Prostate gland (tissue), 2 donors: ENCODE measurements around the gene RNF123. TPM values are rescaled to one million over a fixed set of nuclear protein-coding genes. Genes with fewer than 3 reads are reported as not detected.
A peak's percentile ranks its signal among the peaks of the same experiment; 100 is the strongest.

ENCODE experiments used
- DNase-seq: peaks from one replicate; pipeline ENCODE4 v3.0.0-alpha.2; 2019; ENCODE audit warnings: low spot score
- H3K27ac ChIP-seq, 2 donors: fragments of 200-600 bp; sonication (generic); 2 replicates each; pipeline ENCODE4 v1.5.1; 2017 to 2019
- H3K27me3 ChIP-seq: fragments of 200-600 bp; sonication (generic); replicated peaks from 2 replicates; pipeline ENCODE4 v1.5.1; 2019; ENCODE audit not compliant: insufficient read depth
- H3K36me3 ChIP-seq, 2 donors: fragments of 200-600 bp; sonication (generic); 1 replicate in 1 of 2; 2 replicates in 1 of 2; pipeline versions ENCODE4 v1.5.1 to v1.8.1; 2017 to 2019
- H3K4me1 ChIP-seq: fragments of 200-600 bp; sonication (generic); replicated peaks from 2 replicates; pipeline ENCODE4 v1.5.1; 2019
- H3K4me3 ChIP-seq, 2 donors: fragments of 200-600 bp; sonication (generic); 2 replicates each; pipeline ENCODE4 v1.5.1; 2017 to 2019
- H3K9me3 ChIP-seq: fragments of 200-600 bp; sonication (generic); 2 replicates; pipeline ENCODE4 v1.5.1; 2017
- POLR2A ChIP-seq: fragments of 450-650 bp; IDR thresholded peaks from one replicate; pipeline ENCODE4 v1.6.1; 2016; ENCODE audit warnings: antibody characterized with exemption, mild to moderate bottlenecking
- POLR2AphosphoS5 ChIP-seq: sonication (generic); formaldehyde crosslinking; IDR thresholded peaks from one replicate; pipeline ENCODE4 v1.6.1; 2017; ENCODE audit warnings: antibody characterized with exemption
- WGBS: methylation state at CpG from one replicate; pipeline ENCODE4 v1.1.5; 2018; 5-methylcytosine and 5-hydroxymethylcytosine counted together
- intact Hi-C: fragments of 100-400 bp; cut with DNase I; formaldehyde crosslinking; loops from one replicate; pipeline ENCODE4 v1.14.2; 2022
- total RNA-seq, 2 donors: library from RNA; depleted of rRNA; stranded (reverse); fragments of >200 nt; gene quantifications; one replicate each; pipeline ENCODE4 v1.1.0, GENCODE V29; 2016
- TF ChIP-seq, protein P1 (sequence below), 4 experiments: fragments of 200-600 bp in 2 of 4; fragments of 450-650 bp in 2 of 4; sonication (generic) in 2 of 4; IDR thresholded peaks; 1 replicate in 3 of 4; 2 replicates in 1 of 4; pipeline ENCODE4 v1.5.1; 2016 to 2019; ENCODE audit warnings: antibody characterized with exemption in 4 of 4, mild to moderate bottlenecking in 2 of 4, moderate library complexity in 2 of 4

RNF123 gene
- total RNA-seq, 2 donors from 2014 or later: 24.9 to 58.3 TPM

DNA sequence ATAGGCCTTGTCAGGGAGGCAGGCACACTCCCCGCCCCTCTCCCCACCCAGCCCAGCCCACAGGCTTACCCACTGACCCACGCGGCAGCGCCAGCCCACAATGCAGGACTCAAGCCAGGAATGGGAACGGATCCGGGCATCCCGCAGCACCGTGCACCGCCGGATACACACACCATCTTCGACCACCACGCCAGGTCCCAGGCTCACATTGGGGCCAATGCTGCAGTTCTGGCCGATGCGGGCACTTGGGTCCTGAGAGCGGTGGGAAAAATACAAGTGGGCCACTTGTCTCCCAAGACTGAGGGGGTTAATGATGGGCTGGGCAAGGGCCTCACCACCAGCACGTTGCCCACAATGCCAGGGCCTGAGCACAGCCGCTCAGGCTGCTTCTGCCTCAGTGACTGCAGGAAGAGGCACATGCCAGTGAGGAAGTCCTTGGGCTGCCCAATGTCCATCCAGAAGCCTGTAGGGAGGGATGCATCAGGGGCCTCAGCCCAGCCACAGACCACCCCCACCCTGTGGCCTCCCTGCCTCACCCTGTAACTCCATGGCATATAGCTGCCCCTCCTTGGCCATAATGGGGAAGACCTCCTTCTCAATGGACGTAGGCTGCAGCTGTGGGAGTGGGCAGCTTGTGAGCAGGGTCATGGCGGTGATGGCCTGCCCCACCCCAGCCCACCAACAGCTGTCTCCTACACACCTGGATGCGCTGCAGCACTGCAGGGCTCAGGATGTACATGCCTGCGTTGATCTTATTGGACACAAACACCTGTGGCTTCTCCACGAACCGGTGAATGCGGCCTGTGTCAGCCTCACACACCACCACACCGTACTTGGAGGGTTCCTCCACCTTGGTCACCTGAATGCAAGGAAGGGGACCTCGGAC is 32.8 kb downstream of the RNF123 start:
- TF ChIP-seq POLR2A (no peak), POLR2AphosphoS5 (no peak)
- TF ChIP-seq, protein P1, sequence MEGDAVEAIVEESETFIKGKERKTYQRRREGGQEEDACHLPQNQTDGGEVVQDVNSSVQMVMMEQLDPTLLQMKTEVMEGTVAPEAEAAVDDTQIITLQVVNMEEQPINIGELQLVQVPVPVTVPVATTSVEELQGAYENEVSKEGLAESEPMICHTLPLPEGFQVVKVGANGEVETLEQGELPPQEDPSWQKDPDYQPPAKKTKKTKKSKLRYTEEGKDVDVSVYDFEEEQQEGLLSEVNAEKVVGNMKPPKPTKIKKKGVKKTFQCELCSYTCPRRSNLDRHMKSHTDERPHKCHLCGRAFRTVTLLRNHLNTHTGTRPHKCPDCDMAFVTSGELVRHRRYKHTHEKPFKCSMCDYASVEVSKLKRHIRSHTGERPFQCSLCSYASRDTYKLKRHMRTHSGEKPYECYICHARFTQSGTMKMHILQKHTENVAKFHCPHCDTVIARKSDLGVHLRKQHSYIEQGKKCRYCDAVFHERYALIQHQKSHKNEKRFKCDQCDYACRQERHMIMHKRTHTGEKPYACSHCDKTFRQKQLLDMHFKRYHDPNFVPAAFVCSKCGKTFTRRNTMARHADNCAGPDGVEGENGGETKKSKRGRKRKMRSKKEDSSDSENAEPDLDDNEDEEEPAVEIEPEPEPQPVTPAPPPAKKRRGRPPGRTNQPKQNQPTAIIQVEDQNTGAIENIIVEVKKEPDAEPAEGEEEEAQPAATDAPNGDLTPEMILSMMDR (IDR thresholded peaks at IDR 0.05): no peak
- peaks cover 0 to 9% of the 10 kb centered on the region in 2 donors for H3K36me3 ChIP-seq
- WGBS: 86% methylated on average over 26 of the region's 26 CpGs
- intact Hi-C loops: loop anchor here (5.0 kb wide), 1 partner anchor 65 kb away; the partner anchor contains the start of gene IP6K1
- no peaks in the 10 kb centered on the region for H3K27me3 ChIP-seq
- H3K27ac ChIP-seq: peak overlapping the region; percentile 97 to 98
- no peaks in the 10 kb centered on the region for H3K9me3 ChIP-seq
- H3K4me3 ChIP-seq: peak overlapping the region in 1 of 2 donors; percentile 92
- H3K4me1 ChIP-seq: peaks cover 20% of the 10 kb centered on the region
- DNase-seq: no peak

GRCh38 chr3:49722896-49723295 is 33.5 kb downstream of the RNF123 start:
- no peaks in the 10 kb centered on the region for H3K27me3 ChIP-seq
- peaks cover 0 to 15% of the 10 kb centered on the region in 2 donors for H3K36me3 ChIP-seq
- peaks cover 20% of the 10 kb centered on the region for H3K4me1 ChIP-seq
- no peak for DNase-seq
- H3K27ac ChIP-seq: peak overlapping the region; percentile 97 to 98
- 57% methylated on average over 8 of the region's 8 CpGs for WGBS
- H3K4me3 ChIP-seq: peak overlapping the region; percentile 92 to 96
- no peaks in the 10 kb centered on the region for H3K9me3 ChIP-seq
- intact Hi-C loops: loop anchor here (5.0 kb wide), 1 partner anchor 64 kb away; the partner anchor contains the start of gene IP6K1
- TF ChIP-seq, protein P1 (IDR thresholded peaks at IDR 0.05): no peak
- TF ChIP-seq POLR2A (no peak), POLR2AphosphoS5 (no peak)

DNA sequence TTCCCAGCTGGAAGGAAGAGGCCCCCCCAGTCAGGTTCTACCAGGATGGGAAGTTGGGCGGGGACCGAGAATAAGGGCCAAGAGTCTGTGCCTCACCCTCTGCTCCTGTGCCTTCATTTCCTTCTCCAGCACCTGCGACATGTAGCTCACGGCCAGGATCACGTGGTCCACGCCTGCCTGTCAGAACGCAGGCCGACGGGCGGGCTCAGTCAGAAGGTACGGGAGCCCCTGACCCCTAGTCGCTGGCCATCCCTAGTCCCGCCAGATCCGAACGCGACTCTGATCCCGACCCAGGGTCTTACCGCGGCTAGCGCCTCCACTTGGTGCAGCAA is 33.9 kb downstream of the RNF123 start:
- Histone ChIP-seq H3K4me1 (peaks cover 20% of the 10 kb centered on the region), H3K27me3 (no peaks in the 10 kb centered on the region), H3K4me3 (peak overlapping the region; percentile 92 to 96), H3K36me3 (peaks cover 0 to 18% of the 10 kb centered on the region in 2 donors), H3K9me3 (no peaks in the 10 kb centered on the region), H3K27ac (peak overlapping the region; percentile 97 to 98)
- 0% methylated on average over 20 of the region's 20 CpGs for WGBS
- intact Hi-C loops: loop anchor here (5.0 kb wide), 1 partner anchor 64 kb away; the partner anchor contains the start of gene IP6K1
- DNase-seq: peak; percentile 72
- TF ChIP-seq POLR2AphosphoS5: no peak
- TF ChIP-seq POLR2A: no peak
- TF ChIP-seq, protein P1 (IDR thresholded peaks at IDR 0.05): no peak

- H3K27me3 ChIP-seq: no peaks in the 10 kb centered on the region
- H3K36me3 ChIP-seq: peaks cover 0 to 18% of the 10 kb centered on the region in 2 donors
- peak; percentile 97 for DNase-seq
- intact Hi-C loops: loop anchor here (5.0 kb wide), 1 partner anchor 63 kb away; the partner anchor contains the start of gene IP6K1
- H3K9me3 ChIP-seq: no peaks in the 10 kb centered on the region
- H3K4me3 ChIP-seq: peak within 1 kb of the TSS; percentile 92 to 96
- peak within 1 kb of the TSS; percentile 97 to 98 for H3K27ac ChIP-seq
- peaks cover 17% of the 10 kb centered on the region for H3K4me1 ChIP-seq
- TF ChIP-seq POLR2AphosphoS5 (peak; percentile 81), POLR2A (peak; percentile 66)
- TF ChIP-seq, protein P1 (IDR thresholded peaks at IDR 0.05): no peak
- under 1% methylated on average over 78 of the region's 102 CpGs for WGBS
Measured at GRCh38 chr3:49723628-49724551, 34.5 kb downstream of the RNF123 start, which contains the start of gene GMPPB. Gene GMPPB, minus strand, starts transcription at chr3:49723951. Its CDS starts 225 bp downstream, at chr3:49723726.
